Memory B cell (primary cell): ENCODE results near the gene RASGEF1C.
"Not testable (repeated sequence)": the region's sequence is repeated elsewhere in the genome, so short reads cannot be mapped to it uniquely, and the experiment has no call there.

Source experiments
- ATAC-seq: fragments of 150-1000 bp; cut with Tn5 transposase; 2 replicates; pipeline ENCODE4 v1.10.0; 2021; ENCODE audit warnings: low read depth, mild to moderate bottlenecking, moderate library complexity
- DNase-seq, 2 donors: peaks; one replicate each; pipeline ENCODE4 v3.0.0; 2022; ENCODE audit warnings: low spot score in 2 of 2
- H3K27ac Mint-ChIP-seq: one replicate; pipeline ENCODE4 v1.8.0; 2022; ENCODE audit warnings: mild to moderate bottlenecking, moderate library complexity, mixed read lengths
- H3K27me3 Mint-ChIP-seq: one replicate; pipeline ENCODE4 v1.8.0; 2022; ENCODE audit warnings: mixed read lengths
- H3K36me3 Mint-ChIP-seq: one replicate; pipeline ENCODE4 v1.8.0; 2022; ENCODE audit warnings: mild to moderate bottlenecking, mixed read lengths
- H3K4me1 Mint-ChIP-seq: one replicate; pipeline ENCODE4 v1.8.0; 2022; ENCODE audit warnings: mixed read lengths
- H3K4me3 Mint-ChIP-seq: one replicate; pipeline ENCODE4 v1.8.0; 2022; ENCODE audit warnings: mild to moderate bottlenecking, moderate library complexity, mixed read lengths
- H3K9me3 Mint-ChIP-seq: one replicate; pipeline ENCODE4 v1.8.0; 2022; ENCODE audit warnings: mixed read lengths

RASGEF1C gene

DNA sequence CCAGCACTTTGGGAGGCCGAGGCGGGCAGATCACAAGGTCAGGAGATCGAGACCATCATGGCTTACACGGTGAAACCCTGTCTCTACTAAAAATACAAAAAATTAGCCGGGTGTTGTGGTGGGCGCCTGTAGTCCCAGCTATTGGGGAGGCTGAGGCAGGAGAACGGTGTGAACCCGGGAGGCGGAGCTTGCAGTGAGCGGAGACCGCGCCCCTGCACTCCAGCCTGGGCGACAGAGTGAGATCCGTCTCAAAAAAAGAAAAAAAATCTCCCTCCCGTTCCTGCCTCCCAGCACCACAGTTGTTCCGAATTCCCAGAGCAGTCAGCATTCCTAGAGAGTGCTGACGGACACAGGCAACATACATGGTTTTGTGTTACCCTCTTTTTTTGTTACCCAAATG is 82.9 kb downstream of the RASGEF1C start:
- not testable (repeated sequence) for H3K27me3 Mint-ChIP-seq, DNase-seq, H3K36me3 Mint-ChIP-seq, H3K4me1 Mint-ChIP-seq, H3K9me3 Mint-ChIP-seq, H3K4me3 Mint-ChIP-seq, H3K27ac Mint-ChIP-seq, ATAC-seq

DNA sequence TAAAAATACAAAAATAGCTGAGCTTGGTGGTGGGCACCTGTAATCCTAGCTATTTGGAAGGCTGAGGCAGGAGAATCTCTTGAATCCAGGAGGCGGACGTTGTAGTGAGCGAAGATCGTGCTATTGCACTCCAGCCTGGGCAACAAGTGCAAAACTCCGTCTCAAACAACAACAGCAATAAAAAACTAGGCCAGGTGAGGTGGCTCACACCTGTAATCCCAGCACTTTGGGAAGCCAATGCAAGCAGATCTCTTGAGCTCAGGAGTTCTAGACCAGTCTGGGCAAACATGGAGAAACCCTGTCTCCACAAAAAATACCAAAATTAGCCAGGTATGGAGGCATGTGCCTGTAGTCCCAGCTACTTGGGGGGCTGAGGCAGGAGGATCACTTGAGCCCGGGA is 84.3 kb downstream of the RASGEF1C start:
- not testable (repeated sequence) for H3K4me1 Mint-ChIP-seq, H3K9me3 Mint-ChIP-seq, ATAC-seq, DNase-seq, H3K36me3 Mint-ChIP-seq, H3K4me3 Mint-ChIP-seq, H3K27ac Mint-ChIP-seq
- peaks cover 12% of the 10 kb centered on the region for H3K27me3 Mint-ChIP-seq

DNA sequence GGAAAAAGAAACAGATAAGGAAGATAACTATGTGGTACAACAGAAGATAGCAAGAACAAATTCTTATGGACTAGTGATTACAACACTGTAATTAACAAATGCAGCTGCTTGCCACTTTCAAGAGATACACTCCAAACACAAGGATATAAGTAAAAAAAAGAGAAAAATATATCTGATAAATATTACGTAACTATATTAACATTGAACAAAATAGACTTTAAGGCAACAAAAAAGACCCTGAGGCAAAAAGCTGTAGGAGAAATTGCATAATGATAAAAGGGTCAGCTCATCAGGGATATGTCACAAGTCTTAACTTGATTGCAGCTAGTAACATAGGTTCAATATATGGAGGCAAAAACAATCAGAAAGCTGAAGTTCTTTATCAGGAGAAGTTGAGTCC is 86.1 kb downstream of the RASGEF1C start:
- peaks cover 13% of the 10 kb centered on the region for H3K27me3 Mint-ChIP-seq
- no peak overlapping the region for H3K27ac Mint-ChIP-seq
- no peaks in the 10 kb centered on the region for H3K9me3 Mint-ChIP-seq
- no peaks in the 10 kb centered on the region for H3K4me1 Mint-ChIP-seq
- ATAC-seq (no peak), DNase-seq (no peak)
- H3K36me3 Mint-ChIP-seq: no peaks in the 10 kb centered on the region
- no peak overlapping the region for H3K4me3 Mint-ChIP-seq

DNA sequence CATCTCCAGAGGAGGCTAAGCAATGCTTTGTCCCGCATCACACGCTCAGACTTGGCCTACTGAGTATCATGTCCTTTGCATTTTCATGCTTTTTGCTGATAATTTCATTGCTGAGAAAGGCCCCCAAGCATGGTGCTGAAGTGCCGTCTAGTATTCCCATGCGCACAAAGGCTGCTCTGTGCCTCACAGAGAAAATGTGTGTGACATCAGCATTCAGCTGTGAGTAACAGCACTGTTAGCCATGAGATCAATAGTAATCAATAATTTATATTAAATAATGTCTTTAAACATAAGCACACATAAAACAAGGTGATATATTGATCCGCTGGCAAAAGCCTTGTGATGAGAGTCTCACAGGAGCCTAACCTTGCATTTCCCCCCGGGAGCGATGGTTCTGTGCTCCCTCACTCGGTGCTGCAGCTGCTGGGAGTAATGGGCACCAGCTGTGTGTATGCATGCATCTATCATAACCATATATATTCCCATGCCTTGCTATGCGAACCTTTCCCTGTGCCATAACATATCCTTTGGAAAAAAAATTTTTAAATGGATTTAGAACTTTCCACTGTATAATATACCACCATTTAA is 87.1 kb downstream of the RASGEF1C start:
- DNase-seq (no peak), ATAC-seq (no peak)
- Mint-ChIP-seq H3K27ac (no peak overlapping the region), H3K9me3 (no peaks in the 10 kb centered on the region), H3K4me1 (no peaks in the 10 kb centered on the region), H3K4me3 (no peak overlapping the region), H3K36me3 (no peaks in the 10 kb centered on the region), H3K27me3 (peaks cover 13% of the 10 kb centered on the region)

DNA sequence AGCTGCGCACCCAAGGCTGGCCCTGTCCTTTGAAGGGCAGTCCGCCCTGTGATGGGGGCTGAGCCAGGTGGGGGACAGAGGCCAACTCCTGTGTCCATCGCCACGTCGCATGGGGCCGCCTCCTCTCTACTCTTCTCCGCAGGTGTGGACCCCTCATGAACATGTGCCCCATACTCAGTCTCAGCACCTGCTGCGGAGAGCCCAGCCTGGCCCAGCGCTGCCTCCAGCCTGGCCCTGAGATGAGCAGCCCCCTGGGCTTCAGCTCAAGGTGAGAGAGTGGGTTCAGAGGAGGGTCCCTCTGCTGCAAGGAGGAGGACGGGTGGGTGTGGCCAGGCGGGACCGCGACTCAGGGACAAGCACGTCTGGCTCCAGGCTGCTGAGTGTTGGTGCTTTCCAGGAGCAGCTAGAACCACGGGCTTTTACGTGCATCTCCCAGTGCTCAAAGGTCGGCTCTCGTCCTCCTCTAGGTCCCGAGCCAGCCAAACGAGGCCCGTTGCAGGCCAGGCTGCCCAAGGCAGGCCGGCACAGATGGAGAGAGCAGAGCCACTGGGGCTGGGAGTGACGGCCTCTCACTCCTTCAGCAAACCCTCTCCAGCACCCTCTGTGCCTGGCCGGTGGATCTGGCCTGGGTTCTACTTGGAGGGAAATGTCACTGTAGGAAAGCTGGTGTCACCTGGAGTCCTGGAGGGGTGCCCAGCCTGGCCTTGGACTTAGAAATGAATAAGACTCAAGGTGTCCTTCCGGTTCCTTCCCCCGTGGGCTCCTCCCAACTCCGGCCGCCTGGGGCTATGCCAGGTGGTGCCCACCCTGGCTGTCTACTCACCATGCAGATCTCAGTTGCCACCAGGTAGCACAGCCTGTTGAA is 88.5 kb downstream of the RASGEF1C start:
- Mint-ChIP-seq H3K27me3 (peaks cover 7% of the 10 kb centered on the region), H3K36me3 (no peaks in the 10 kb centered on the region), H3K9me3 (no peaks in the 10 kb centered on the region), H3K27ac (no peak overlapping the region), H3K4me3 (no peak overlapping the region), H3K4me1 (no peaks in the 10 kb centered on the region)
- DNase-seq (no peak), ATAC-seq (no peak)

DNA sequence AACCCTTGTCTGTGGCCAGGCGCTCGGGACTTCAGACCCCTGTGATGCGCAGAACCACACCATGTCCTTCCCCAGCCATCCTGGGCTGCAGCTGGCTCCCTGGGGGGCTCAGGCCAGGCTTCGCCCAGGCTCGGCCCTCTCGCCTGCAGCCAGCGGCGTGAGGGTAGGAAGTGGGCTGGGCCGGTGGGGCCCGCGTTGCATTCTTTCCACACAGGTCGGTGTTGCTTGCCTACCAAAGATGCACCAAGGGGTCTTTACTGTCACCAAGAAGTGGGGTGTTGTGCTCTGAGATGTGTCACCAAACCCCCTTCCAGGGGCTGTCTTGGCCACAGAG is 89.1 kb downstream of the RASGEF1C start:
- H3K27me3 Mint-ChIP-seq: peaks cover 7% of the 10 kb centered on the region
- H3K27ac Mint-ChIP-seq: no peak overlapping the region

DNA sequence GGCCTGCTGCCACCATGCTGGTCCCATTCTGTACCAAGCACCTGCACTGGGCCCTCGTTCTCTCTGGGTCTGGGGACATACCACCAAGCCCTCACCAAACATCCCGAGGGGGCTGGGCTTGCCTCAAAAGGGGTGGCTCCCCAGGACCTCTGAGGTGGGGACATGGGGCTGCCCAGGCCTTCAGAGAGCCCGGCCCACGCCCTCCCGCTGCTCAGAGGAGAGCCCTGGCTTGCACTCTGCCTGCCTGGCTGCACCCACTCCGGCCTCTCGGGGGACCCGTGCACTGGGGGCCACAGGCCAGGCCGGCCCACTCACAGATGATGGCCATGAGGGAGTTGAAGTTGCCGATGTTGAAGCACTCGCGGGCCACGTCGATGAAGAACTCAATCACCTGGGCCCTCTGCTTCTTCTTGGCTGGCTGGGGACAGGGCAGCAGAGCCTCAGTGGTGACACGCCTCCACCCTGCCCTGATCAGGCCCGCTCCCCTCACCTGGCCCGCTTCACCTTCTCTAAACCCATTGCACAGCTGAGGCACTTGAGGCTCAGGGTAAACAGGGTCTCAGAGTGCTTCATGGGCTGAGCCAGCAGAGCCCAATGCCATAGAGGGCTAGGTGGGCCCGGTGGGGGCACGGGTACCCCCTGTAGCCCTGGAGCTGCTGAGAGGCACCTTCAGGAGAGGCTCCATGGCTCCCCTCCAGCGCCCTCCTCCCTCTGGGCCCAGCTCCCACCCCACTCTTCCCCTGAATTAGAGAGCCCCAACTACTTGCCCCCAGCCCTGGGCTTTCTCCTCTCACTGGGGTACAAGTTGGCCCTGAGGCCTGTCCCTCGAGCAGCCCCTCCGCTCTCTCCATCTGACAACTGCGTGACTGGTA is 89.7 kb downstream of the RASGEF1C start:
- DNase-seq: no peak
- Mint-ChIP-seq H3K4me3 (no peak overlapping the region), H3K27me3 (peaks cover 7% of the 10 kb centered on the region), H3K36me3 (no peaks in the 10 kb centered on the region), H3K27ac (no peak overlapping the region), H3K9me3 (no peaks in the 10 kb centered on the region), H3K4me1 (no peaks in the 10 kb centered on the region)
- no peak for ATAC-seq

More for the DNA sequence above, 89.1 kb downstream of the RASGEF1C start:
- DNase-seq (no peak), ATAC-seq (no peak)
- H3K4me1 Mint-ChIP-seq: no peaks in the 10 kb centered on the region
- H3K9me3 Mint-ChIP-seq: no peaks in the 10 kb centered on the region
- H3K36me3 Mint-ChIP-seq: no peaks in the 10 kb centered on the region
- H3K4me3 Mint-ChIP-seq: no peak overlapping the region

DNA sequence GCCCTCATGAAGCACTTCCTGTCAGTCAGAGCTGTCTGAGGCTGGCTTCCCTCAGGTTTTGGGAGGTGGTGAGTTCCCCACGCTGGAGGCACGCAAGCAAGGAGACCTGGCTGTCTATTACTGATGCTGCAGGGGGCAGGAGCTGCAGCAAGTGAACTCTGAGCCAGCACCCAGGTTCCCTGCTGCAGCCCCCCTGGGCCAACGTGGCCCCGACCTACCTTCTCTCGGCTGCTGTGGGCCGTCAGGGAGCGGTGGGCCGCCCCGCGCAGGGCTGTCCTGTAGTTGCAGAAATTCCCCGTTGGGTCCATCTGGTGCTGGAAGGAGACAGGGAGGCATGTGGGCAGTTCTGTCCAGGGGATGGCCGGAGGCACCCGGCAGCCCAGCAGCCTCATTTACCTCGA is 90.6 kb downstream of the RASGEF1C start:
- ATAC-seq (no peak), DNase-seq (no peak)
- Mint-ChIP-seq H3K9me3 (no peaks in the 10 kb centered on the region), H3K4me3 (no peak overlapping the region), H3K36me3 (no peaks in the 10 kb centered on the region), H3K4me1 (no peaks in the 10 kb centered on the region), H3K27ac (no peak overlapping the region), H3K27me3 (peaks cover 5% of the 10 kb centered on the region)

DNA sequence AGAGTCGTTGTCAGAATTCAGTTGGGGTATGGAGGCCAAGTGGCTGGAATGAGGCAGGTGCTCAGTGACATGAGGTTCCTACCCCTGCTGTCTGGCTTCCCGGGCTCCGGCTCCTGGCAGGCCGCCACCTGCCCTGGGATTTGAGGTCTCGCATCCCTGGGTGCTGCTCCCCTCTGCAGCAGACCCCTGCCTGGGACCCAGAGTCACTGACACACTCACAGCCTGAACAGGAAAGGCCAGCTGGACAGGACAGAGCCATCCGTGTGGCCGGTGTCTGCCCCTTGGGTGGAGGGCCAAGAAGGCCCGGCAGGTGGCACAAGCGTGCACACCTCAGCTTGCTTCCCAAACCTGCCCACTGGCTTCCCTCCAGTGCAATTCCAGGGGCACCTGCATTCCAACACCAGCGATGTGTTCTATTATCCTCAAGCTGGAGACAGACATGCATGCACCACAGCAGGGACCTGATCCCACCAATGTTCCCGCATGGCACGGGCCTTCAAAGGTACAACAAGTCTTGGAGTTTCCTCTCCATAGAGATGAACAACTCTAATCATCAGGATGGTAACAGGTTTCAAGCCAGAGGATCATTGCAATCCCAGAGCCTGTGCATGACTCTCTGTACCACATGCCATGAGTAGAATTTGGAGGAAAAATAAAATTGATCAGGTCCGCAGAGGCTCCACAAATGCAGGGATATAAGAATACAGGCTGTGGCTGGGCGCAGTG is 91.8 kb downstream of the RASGEF1C start:
- Mint-ChIP-seq H3K4me1 (peaks cover 2% of the 10 kb centered on the region), H3K27ac (no peak overlapping the region), H3K36me3 (no peaks in the 10 kb centered on the region), H3K4me3 (no peak overlapping the region), H3K9me3 (no peaks in the 10 kb centered on the region), H3K27me3 (peaks cover 8% of the 10 kb centered on the region)
- no peak for ATAC-seq
- no peak for DNase-seq

DNA sequence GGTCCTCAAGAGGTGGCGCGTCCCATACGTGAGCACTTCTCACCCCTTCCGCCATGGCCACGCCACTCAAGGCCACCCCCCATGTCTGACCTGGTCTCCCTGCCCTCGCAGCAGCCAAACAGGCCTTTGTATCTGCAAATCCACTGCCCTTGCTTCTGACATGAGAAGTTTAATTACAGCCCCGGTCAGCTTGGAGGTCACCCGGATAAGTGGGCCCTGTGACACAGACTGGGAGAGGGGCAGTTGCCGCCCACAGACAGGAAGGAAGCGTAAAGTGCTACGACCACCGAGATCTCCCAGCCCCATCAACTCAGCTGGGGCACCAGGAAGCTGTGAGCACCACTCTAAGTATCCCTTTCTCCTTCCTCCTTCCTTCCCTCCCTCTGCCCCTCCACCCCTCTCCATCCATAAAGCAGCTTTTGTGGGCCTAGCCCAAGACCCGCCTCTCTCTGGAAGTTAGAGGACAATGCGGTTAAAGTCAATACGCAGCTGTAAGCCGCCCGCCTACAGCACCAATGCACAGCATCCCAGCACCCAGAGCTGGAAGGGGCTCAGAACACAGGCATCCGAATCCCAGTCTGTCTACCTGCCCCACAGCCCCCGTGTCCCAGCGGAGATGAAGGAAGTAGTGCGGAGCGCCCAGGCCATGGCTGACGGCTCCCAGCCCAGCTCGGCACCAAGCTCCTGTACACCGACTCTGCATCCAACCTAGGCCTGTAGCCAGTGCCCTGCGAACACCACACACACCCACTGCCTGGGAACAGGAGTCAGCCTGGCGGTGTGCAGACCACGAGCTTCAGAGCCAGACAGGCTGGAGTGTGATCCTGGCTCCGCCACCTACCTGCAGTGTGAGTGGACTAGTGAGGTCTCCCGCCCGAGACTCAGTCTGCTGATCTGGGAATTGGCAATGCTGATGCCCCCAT is 92.7 kb downstream of the RASGEF1C start:
- H3K36me3 Mint-ChIP-seq: no peaks in the 10 kb centered on the region
- H3K27ac Mint-ChIP-seq: no peak overlapping the region
- DNase-seq (no peak), ATAC-seq (no peak)
- no peaks in the 10 kb centered on the region for H3K9me3 Mint-ChIP-seq
- peaks cover 8% of the 10 kb centered on the region for H3K27me3 Mint-ChIP-seq
- H3K4me3 Mint-ChIP-seq: no peak overlapping the region
- peaks cover 2% of the 10 kb centered on the region for H3K4me1 Mint-ChIP-seq

DNA sequence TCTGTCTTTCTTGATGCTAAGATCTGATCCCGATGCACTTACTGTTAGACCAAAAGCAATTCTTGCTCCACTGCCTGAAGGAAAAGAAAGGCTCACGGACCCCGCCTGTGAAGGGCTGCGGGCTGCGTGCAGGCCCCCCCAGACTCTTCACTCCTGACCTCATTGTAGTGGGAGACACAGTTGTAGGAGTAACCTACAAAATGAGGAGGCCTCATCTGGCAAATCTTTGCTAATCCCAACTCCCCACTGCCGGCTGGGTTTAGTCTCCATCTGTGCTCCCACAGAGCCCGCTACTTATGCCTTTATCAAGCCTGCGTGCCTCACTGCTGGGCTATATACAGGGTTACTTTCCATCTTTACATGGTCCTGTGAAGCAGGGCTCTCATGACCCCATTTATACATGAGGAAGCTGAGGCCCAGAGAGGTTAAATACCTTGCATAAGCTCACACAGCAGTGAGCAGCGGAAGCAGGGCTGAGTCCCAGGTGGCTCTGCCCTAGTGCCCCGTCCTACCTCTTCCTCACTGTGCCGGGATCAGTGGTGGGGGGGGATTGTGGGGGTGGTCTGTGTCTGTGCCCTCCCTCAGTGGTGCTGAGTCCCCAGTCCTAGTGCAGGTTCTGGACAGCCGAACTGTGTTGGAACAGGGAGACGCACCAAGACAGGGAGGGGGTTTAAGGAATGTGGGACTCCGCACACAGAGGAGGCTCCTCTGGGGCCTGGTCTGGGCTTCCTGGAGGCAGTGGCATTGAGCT is 93.5 kb downstream of the RASGEF1C start:
- ATAC-seq (no peak), DNase-seq (no peak)
- Mint-ChIP-seq H3K27ac (no peak overlapping the region), H3K4me1 (peaks cover 2% of the 10 kb centered on the region), H3K36me3 (no peaks in the 10 kb centered on the region), H3K4me3 (no peak overlapping the region), H3K9me3 (no peaks in the 10 kb centered on the region), H3K27me3 (peaks cover 9% of the 10 kb centered on the region)

DNA sequence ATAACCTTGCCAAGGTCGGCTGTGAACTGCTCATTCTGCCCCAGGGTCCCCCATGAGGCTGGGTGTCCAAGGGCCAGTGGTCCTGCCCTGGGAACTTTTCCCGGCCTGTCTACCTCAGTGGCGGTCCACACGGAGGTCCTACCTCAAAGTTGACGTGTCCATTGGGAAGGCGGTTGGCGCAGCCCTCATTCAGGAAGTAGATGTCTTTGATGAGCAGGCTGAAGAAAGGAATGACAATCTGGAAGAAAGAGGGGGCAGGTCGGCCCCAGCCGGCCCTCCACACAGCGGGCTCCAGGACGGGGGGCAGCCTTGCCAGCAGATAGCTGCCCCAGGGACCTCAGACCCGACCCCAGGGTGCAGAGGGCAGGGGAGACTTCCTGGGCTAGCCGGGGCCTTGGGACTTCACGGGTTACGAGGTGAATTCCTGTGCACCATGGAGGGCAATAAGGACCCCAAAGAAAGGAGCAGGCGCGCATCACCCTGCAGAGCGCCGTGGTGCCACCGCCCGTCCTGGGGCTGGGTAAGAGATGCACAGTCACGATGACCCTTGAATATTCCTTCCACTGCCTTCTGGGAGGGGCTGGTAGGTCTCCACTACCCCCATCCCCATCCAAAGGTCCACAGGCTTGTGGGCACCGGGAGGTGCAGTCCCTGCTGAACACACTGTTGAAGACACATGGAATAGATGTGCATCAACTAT is 94.6 kb downstream of the RASGEF1C start:
- Mint-ChIP-seq H3K36me3 (no peaks in the 10 kb centered on the region), H3K9me3 (no peaks in the 10 kb centered on the region), H3K4me3 (no peak overlapping the region), H3K27me3 (peaks cover 7% of the 10 kb centered on the region), H3K4me1 (peaks cover 2% of the 10 kb centered on the region), H3K27ac (no peak overlapping the region)
- DNase-seq (no peak), ATAC-seq (no peak)
